Choroid plexus epithelial cell (primary cell): ENCODE measurements around the gene PACS1.
A peak's percentile ranks its signal among the peaks of the same experiment; 100 is the strongest.

ENCODE experiments used
- DNase-seq: peaks from one replicate; pipeline ENCODE4 v3.0.0-alpha.2; 2010; ENCODE audit warnings: low read depth
- H3K4me3 ChIP-seq: 2 replicates; pipeline ENCODE4 v1.5.1; 2011; ENCODE audit warnings: low read depth, mild to moderate bottlenecking, control low read depth, low read length, moderate library complexity
- CTCF ChIP-seq: conservative IDR thresholded peaks from 2 replicates; pipeline ENCODE4 v1.5.1; 2011; ENCODE audit warnings: low read depth, mild to moderate bottlenecking, control low read depth, inconsistent platforms, low read length, moderate library complexity

PACS1 gene

GRCh38 chr11:66100272-66101065 lies 30.4 kb downstream of the PACS1 start:
- DNase-seq = peak; percentile 24
- TF ChIP-seq CTCF = no peak
- H3K4me3 ChIP-seq = no peak overlapping the region

GRCh38 chr11:66101066-66101464 lies 31.0 kb downstream of the PACS1 start:
- no peak for DNase-seq
- TF ChIP-seq CTCF = no peak
- H3K4me3 ChIP-seq = no peak overlapping the region

GRCh38 chr11:66104057-66104638 lies 34.1 kb downstream of the PACS1 start:
- H3K4me3 ChIP-seq = no peak overlapping the region
- DNase-seq = no peak
- TF ChIP-seq CTCF = no peak

GRCh38 chr11:66106786-66107599 lies 36.9 kb downstream of the PACS1 start:
- no peak for DNase-seq
- no peak overlapping the region for H3K4me3 ChIP-seq
- no peak for TF ChIP-seq CTCF

- TF ChIP-seq CTCF = no peak
- DNase-seq = no peak
- H3K4me3 ChIP-seq = no peak overlapping the region
Measured at GRCh38 chr11:66107600-66108510, 37.8 kb downstream of the PACS1 start.

- no peak overlapping the region for H3K4me3 ChIP-seq
- DNase-seq = no peak
- no peak for TF ChIP-seq CTCF
Measured at GRCh38 chr11:66109294-66109693, 39.2 kb downstream of the PACS1 start.
